8988T (cell line): ENCODE measurements around the gene ESRP2.
A peak's percentile ranks its signal among the peaks of the same experiment; 100 is the strongest.

Source experiments
- DNase-seq: peaks from one replicate; pipeline ENCODE4 v3.0.0; 2011

The ESRP2 gene

DNA sequence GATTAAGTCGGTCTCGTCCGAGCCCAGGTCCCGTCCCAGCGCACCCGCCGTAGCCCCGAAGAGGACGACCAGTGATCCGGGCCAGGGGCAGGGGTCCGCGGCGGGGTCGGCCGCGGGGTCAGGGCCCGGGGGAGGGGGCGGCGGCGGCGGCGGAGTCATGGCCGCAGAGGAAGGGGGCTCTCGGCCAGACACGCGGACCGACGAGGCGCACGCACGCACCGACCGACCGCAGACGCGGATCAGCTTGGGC is at the start of gene ESRP2:
ESRP2 (minus strand) TSS at position 241 of the 250 bp plus-strand sequence; CDS start at position 159, 82 bp downstream.
- no peak for DNase-seq

DNA sequence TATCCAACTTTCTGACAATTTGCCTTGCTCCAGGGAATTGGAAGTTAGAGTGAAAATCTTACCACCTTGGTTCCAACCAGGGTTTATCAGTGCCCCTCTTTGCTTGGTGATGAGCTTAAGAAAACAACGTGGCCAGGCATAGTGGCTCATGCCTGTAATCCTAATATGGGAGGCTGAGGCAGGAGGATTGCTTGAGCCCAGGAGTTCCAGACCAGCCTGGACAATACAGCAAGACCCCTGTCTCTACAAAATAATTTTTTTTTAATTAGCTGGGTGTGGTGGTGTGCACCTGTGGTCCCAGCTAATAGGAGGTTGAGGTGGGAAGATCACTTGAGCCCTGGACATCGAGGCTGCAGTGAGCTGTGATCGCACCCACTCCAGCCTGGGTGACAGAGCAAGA is 49.8 kb upstream of the ESRP2 start:
- DNase-seq: no peak

DNA sequence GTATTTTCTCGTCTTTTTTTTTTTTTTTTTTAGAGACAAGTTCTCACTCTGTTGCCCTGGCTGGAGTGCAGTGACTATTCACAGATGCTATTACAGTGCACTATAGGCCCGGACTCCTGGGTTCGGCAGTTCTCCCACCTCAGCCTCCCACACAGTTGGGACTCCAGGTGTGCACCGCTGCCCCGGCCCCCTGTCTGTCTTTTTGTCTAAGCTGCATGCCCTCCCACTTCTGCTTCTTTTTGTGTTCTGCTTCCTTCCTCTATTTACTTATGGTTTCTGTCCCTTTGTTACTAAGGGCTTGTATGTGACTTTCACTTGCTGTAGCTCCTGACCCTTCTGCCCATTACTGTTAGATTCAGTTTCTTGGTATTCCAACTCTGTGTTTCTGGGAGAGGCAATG is 48.9 kb upstream of the ESRP2 start:
- DNase-seq: no peak

DNA sequence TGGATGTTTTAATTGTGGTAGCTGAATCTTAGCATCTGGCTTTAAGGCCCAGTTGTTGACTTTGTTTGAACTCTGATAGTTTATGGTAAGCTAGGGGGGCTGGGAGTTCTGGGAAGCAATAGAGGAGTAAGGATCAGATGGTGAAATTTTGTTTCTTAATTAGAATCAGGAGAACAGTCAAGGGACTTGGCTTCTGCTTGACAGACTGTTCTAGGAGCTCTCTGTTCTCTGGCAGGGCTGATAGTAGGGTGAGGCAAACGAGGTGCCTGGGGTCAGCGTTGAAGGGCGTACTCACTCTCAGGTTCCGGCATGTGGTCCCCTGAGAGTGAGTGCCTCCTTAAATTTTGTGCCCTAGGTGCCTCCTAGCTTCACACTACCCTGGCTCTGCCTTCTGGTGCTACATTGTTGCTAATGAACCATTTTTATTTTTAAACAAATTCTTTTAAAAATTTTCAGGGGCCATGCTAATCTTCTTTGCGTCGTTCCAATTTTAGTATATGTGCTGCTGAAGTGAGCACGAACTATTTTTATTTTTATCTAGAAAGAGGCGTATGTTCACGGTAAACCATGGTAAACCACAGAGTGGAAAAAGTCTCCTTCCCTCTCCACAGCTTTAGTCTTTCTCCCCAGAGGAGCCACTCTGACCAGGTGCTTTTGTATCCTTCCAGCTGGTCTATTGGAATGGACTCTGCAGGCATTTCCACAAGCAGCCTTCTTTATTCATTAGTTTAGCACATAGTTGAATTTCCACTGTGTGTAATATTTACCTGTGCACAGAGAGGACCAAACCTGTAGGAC is 48.1 kb upstream of the ESRP2 start:
- no peak for DNase-seq

DNA sequence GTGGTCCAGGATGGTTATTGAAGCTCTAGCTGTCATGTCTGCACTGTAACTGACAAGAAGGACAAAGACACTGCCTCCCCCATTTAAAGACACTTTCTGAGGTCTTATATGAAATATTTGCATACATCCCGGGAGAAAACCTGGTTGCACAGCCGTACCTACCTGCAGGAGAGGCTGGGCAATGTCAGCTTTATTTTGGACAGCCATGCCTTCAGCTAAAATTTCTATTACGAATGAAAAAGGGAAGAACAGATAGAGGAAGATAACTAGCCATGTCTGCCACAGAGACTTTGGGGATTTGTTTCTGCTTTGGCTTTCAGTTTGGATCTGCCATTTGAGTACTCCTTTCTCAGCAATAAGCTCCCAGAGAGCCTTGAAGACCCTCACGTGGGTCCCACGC is 47.4 kb upstream of the ESRP2 start:
- no peak for DNase-seq

DNA sequence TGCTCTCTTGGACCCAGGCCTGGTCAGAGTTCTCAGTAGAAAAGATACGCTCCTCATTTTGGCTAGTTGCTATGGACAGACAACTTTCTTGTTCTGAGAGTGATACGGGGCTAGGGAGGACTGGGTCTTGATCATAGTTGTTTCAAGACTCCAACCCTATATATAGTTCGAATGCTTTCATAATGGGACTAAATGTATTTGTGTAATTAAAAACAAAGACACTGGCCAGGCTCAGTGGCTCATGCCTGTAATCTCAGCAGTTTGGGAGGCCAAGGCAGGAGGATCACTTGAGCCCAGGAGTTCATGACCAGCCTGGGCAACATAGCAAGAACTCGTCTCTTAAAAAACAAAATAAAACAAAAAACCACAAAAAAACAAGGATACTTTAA is 46.1 kb upstream of the ESRP2 start:
- no peak for DNase-seq

DNA sequence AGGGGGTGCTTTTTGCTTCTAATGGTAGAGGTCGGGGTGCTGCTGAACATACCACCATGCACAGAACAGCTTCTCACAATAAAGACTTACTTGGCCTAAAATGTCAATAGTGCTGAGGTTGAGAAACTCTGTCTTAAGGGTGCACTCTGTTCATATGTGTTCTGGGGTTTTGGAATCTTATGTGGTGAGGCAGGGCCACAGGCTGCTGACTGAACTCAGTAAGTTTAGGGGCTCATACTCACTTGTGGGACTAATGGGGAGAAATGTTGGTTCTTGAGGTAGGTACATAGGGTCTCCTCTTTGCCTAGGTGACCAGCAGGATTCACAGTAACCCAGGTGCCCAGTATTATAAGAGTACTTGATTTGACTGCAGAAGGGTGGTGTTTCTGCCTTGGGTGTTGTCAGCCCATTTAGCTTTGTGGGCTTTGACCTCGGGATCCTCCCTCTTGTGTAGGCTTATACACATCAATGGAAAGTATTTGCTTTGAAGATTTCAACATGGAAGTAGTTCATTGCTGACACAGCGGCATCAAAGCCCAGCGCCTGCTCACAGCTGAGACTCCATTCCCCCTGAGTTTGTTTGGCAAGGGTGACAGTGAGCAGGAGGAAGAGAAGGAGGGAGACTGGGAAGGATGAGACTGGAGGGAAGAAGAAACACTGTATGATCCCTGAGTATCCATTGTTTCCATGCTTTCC is 45.6 kb upstream of the ESRP2 start:
- no peak for DNase-seq

DNA sequence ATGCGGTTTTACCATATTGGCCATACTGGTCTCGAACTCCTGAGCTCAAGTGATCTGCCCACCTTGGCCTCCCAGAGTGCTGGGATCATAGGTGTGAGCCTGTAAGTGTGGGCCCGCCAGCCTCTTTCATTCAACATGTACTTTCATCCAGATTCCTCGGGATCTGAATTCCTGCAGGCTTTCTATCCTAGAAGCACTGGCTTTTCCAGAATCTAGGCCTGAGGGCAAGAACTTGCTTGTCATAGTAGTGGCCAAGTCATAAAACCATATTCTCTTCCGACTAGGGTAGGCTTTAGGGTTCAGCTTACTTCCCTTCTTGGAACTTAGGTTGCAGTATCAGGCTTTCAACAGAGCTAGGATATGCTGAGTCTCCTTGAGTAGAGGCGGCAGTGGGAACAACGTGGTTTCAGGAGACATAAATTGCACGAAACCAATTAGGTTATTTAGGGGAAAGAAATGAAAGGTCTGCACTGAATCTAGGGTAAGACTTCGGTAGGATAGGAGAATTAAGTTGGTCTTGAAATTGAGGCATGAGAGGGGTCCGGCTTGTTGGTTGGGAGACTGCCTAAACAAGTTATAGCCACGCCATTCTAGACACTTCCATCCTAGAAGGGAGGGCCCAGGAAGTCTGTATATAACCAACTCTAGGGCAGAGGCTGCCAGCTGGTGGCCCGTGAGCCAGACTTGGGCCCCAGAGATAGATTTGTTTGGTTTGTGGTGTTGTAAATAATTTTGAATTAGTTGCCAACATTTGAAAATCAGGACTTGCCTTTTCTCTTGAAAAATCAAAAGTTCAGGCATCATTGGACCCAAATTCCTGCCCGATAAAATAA is 44.0 kb upstream of the ESRP2 start:
- DNase-seq: no peak

DNA sequence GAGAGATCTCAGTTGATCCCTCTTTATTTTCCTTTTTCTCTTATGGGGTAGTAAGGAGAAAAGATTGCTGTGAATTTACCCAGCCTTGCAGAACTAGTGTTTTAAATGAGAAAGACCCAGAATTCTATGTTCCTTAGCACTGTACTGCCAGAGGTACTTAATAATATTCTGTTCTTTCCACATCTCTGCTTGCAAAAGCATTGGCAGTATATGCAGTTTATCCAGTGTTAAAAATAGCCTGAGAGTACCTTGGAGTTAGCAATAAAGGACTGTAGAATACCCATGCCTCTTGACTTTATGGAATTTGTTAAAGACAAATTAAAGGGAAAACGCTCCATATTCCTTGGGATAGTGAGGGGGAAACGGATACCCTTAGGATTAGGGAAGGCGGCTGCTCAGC is 40.3 kb upstream of the ESRP2 start:
- no peak for DNase-seq

DNA sequence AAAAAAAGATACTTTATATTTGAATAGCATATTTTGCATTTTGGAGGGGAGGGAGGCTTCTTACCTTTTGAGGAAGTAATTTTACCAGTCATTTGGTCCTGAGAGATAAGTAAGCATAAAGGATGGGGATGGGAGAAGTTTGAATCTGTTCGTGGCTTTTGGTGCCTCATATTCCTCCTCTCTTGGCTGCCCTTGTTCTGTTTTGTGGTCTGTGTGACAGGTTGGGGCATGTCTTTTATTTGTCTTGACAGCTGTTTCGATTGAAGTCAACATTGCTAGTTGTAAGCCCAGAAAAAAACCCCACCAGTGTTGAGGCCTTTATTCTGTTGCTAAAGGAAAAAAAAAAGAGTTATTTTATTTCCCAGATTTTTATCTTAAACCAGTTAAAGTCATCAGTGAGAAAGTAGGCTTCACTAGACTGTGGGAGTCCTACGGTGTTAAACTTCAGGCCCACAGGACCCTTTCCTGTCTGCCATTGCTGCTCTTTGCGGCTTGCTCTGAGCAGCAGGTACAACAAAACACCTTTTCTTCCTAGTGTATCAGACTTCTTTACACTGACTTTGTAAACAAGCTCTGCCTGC is 39.8 kb upstream of the ESRP2 start:
- no peak for DNase-seq

DNA sequence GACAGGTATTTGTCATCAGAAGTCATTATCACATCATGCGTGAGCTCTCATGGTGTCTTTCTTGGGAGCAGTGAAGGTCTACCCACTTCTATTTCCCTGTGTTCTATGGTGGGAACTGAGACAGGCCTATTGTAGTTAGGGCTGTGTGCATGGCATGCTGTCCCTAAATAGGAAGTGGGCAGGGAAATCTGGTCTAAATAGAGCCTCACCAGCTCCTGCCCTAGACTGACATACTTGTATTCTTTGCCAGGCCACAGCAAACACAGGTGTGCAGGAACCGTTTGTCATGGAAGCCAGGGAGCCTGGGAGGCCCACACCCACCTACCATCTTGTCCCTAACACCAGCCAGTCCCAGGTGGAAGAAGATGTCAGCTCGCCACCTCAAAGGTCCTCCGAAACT is 38.5 kb upstream of the ESRP2 start:
- no peak for DNase-seq

DNA sequence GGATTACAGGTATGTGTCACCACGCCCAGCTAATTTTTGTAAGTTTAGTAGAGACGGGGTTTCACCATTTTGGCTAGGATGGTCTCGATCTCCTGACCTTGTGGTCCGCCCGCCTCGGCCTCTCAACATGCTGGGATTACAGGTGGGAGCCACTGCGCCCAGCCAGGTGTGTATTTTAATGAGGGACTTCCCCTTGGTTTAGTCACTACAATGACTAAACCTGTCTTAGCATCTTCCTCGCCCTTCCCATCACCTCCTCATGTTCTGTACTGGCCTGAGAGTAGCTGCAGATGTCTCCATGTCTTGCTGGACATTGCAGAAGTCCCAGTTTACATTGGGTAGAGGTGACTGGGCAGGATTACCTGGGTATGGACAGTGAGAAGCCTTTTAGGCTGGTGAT is 38.0 kb upstream of the ESRP2 start:
- DNase-seq: no peak

DNA sequence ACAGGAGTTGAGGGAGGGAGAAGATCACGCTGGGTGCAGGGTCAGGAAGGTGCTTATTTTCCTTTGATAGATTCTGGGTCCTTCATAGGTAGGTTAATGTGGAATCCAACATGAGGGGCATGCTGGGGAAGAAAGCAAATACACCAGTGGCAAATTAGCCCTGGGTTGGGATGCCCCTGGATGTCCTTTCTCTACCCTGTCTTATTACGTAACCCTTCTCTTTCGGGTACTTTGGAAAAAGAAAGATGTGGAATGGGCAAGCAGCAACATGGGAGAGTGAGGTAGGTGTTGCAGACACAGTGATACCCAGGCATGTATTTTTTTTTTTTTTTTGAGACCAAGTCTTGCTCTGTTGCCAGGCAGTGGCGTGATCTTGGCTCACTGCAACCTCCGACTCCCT is 37.5 kb upstream of the ESRP2 start:
- no peak for DNase-seq

DNA sequence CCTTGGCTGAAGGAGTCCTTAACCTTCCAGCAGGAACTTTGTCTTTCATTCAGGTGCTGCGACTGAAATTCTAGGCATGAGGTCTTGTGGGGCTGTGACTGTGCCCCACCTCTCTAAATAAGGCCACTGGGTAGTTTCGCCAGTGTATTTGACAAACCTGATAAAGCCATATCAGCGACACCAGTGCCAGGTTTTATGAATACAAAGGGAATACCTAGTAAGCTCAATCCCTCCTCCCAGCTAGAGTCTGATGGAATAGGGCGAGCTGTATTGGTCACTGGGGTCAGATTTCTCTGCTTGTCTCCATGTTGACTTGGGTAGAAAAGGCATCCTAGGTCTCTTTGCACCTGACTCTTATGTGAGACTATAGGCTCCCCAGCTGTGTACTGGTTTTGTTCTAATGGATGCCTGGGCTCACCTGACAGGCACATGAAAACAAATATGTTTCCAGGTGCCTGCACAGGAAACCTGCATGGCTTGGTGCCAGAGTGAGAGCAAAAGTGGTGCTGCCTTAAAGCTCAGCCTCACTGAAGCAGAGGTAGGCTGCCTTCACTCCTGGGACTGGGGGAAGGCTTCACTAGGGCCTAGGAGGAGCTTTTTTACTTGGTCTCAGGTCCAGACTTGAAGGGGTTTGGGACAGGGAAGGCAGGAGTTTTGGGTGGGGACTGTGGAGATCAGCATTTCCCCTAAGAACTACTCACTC is 36.7 kb upstream of the ESRP2 start:
- no peak for DNase-seq

DNA sequence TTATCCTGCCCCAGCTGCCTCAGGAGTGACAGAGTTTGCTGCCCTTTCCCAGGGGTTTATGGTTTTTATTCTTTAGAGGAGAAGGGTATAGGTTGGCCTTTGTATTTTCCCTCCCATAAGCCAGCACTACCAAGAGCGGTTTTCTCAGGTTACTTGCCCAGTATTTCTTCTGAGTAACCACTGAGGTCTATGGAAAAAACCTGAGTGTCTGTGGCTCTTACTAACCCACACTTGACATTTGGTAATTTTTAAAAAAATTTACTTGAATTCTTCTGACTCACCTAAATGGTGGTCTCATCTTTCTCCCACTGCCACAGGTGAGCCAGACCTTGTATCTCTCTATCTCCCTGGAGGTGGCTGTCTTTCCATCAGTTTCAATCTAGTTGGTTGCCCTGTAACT is 34.4 kb upstream of the ESRP2 start:
- DNase-seq: no peak

DNA sequence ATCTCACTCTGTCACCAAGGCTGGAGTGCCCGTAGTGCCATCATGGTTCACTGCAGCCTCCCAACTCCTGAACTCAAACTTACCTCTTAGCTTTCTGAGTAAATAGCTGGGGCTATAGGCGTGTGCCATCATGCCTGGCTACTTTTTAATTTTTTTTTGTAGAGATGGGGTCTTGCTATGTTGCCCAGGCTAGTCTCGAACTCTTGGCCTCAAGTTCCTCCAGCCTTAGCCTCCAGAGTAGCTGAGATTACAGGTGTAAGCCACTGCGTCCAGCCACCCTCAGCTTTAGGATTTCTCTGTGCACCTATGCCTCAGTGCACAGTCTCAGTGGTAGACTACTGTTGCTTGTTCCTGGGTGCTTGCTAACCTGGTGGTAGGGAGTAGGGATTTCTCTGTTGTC is 33.9 kb upstream of the ESRP2 start:
- no peak for DNase-seq

DNA sequence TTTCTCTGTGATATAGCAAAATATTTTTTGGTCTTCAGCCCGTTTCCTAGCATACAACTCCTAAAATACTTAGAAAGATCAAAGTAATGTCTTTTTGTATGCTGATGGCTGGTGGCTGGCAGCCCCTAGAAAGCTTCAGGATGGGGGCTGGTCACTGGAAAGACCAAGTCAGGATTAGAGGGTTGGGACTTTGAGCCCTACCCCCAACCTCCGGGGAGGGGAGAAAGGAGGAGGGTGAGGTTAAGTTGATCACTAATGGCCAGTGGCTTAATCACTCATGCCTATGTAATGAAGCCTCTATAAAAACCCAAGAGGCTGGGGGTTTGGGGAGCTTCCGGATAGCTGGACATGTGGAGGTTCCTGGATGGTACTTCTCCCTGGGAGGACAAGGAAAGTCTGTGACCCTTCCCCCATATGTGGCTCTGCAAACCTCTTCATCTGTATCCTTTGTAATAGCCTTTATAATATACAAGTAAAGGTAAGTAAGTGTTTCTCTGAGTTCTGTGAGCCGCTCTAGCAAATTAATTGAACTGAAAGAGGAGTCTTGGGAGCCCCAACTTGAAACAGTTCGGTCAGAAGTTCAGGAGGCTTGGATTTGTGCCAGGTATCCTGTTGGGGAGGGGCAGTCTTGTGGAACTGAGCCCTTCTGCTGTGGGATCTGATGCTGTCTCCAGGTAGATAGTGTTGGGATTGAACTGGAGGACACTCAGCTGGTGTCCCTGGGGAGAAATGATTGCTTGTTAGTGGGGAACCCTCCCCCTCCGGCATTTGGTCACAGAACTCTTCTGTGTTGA is 31.9 kb upstream of the ESRP2 start:
- no peak for DNase-seq

DNA sequence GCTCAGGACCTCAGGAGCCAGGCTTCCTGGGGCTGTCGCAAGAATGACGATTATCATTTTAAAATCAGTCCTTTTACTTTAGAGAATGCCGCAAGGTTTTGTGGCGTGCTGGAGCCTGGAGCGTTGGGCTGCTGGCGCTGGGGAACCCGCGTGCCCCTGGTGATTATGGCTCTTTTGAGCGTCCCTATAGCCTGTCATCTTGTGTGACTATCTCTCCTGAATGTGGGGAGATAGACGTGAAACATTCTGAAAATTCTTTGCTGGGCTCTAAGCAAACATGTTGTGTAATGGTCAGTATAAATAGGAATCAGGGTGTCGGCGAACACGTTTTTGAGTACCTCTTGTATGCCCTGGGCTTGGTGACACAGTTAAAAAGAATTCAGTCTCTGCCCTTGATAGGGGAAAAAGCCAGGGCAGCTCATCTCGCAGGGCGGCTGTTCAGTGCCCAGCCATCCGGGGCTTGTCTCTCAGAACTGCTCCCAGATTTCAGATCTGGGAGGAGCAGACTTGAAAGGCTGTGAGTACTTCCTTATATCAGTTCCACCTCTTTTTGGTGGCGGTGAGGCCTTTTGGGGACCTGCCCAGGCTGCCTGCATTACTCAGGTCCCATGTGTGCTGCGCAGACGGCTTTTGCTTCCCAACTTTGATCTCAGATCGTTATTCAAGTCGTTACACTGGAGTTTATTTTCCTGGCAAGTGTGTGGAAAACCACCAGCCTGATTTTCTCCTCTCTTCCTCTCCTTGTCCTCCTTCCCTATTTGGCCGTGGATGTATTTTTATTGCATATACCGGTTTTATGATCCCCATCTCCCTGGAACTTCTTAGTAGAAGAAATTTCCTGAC is 29.4 kb upstream of the ESRP2 start:
- DNase-seq: peak; percentile 92

DNA sequence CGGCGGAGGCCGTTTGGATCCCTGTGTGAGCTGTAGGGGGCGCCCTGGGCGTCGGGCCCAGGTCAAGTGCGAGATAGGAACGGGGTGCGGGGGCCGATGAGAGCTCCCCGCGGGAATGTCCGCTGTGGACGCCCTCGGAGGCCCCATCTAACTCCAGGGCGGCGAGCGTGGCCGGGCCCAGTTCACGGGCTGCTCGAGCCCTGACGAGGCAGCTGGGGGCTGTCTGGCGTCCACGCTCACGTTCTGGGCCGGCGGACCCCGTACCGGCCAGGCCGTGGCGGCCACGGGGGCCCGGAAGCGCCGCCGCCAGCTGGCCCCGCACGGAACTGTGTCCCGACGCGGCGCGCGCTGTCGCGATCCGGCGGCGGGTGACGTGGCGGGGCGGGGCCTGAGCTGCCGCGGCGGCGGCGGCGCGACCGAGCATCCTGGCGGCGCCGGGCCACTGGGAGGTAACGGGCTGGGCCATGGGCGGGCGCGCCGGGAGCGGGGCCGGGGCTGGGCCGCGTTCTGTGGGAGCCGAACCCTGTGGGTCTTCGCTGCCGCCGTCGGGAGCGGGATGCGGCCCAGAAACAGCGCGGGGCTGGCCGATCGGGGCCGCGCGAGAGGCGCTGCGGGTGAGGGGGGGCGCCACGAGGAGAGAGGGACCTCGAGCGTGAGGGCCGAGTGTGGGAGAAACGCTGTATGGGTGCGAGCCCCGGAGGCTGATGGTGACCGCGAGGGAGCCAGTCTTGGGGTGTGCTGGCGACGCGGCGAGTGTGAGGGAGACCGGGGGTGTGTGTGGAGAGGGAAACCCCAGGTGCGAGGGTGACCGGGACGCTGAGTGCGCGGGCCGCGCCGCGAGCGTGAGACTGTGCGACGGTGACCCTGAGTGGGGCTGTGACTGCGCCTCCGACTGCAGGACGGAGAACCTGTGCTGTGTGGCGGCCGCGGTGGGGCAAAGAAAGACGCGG is 28.5 kb upstream of the ESRP2 start, which contains the start of gene SLC7A6:
SLC7A6 (plus strand) TSS at position 399 of the 950 bp plus-strand sequence. CDS start 10,201 bp downstream, outside the sequence.
- peak; percentile 93 for DNase-seq
